GM23248 (cell line): ENCODE data around the gene SOX8. TPM values are rescaled to one million over a fixed set of nuclear protein-coding genes. Genes with fewer than 3 reads are reported as not detected.
A peak's percentile ranks its signal among the peaks of the same experiment; 100 is the strongest.

Experiments used
- DNase-seq: peaks from one replicate; pipeline ENCODE4 v3.0.0-alpha.2; 2015
- H2AFZ ChIP-seq: fragments of 200-600 bp; sonication (generic); 2 replicates; pipeline ENCODE4 v1.6.1; 2016; ENCODE audit warnings: antibody characterized with exemption
- H3F3A ChIP-seq: fragments of 200-600 bp; sonication (generic); 2 replicates; pipeline ENCODE4 v1.6.1; 2016; ENCODE audit warnings: mild to moderate bottlenecking, antibody characterized with exemption, mixed run types; ENCODE audit not compliant: insufficient read depth
- H3K27ac ChIP-seq: fragments of 200-600 bp; sonication (generic); 2 replicates; pipeline ENCODE4 v1.5.1; 2016; ENCODE audit warnings: mild to moderate bottlenecking
- H3K27me3 ChIP-seq: fragments of 200-600 bp; sonication (generic); replicated peaks from 2 replicates; pipeline ENCODE4 v1.6.1; 2016; ENCODE audit warnings: mild to moderate bottlenecking; ENCODE audit not compliant: insufficient read depth
- H3K36me3 ChIP-seq: fragments of 200-600 bp; sonication (generic); 2 replicates; pipeline ENCODE4 v1.6.1; 2016; ENCODE audit warnings: low read depth, mild to moderate bottlenecking
- H3K4me1 ChIP-seq: fragments of 200-600 bp; sonication (generic); 2 replicates; pipeline ENCODE4 v1.6.1; 2016; ENCODE audit warnings: mild to moderate bottlenecking; ENCODE audit not compliant: insufficient read depth
- H3K4me2 ChIP-seq: fragments of 200-600 bp; sonication (generic); one replicate; pipeline ENCODE4 v1.6.1; 2016; ENCODE audit warnings: mild to moderate bottlenecking; ENCODE audit not compliant: unreplicated experiment
- H3K4me3 ChIP-seq: fragments of 200-600 bp; sonication (generic); 2 replicates; pipeline ENCODE4 v1.5.1; 2016; ENCODE audit warnings: mild to moderate bottlenecking
- H3K79me2 ChIP-seq: fragments of 200-600 bp; sonication (generic); 2 replicates; pipeline ENCODE4 v1.6.1; 2016; ENCODE audit warnings: mild to moderate bottlenecking; ENCODE audit not compliant: insufficient read depth
- H3K9ac ChIP-seq: fragments of 200-600 bp; sonication (generic); 2 replicates; pipeline ENCODE4 v1.6.1; 2016; ENCODE audit warnings: mild to moderate bottlenecking
- H3K9me2 ChIP-seq: fragments of 200-600 bp; sonication (generic); 2 replicates; pipeline ENCODE4 v1.6.1; 2016; ENCODE audit warnings: mixed run types, mild to moderate bottlenecking, moderate library complexity; ENCODE audit not compliant: insufficient read depth
- H3K9me3 ChIP-seq: fragments of 200-600 bp; sonication (generic); one replicate; pipeline ENCODE4 v1.6.1; 2017; ENCODE audit warnings: low read depth
- H4K20me1 ChIP-seq: fragments of 200-600 bp; sonication (generic); 2 replicates; pipeline ENCODE4 v1.6.0; 2016; ENCODE audit not compliant: insufficient read depth
- EZH2 ChIP-seq: fragments of 200-600 bp; sonication (generic); IDR thresholded peaks from 2 replicates; pipeline ENCODE4 v1.6.1; 2018; ENCODE audit warnings: antibody characterized with exemption, mild to moderate bottlenecking; ENCODE audit not compliant: insufficient read depth, poor library complexity, severe bottlenecking
- EZH2phosphoT487 ChIP-seq: fragments of 200-600 bp; sonication (generic); IDR thresholded peaks from 2 replicates; pipeline ENCODE4 v1.6.1; 2018; ENCODE audit warnings: antibody characterized with exemption, moderate library complexity, mild to moderate bottlenecking, low read depth; ENCODE audit not compliant: insufficient read depth
- WGBS, 2 experiments: methylation state at CpG; one replicate each; pipeline ENCODE4 v1.1.6; 2015 to 2017; ENCODE audit warnings: low lambda C conversion rate in 2 of 2, low coverage in 1 of 2; ENCODE audit errors: missing lambda C conversion rate in 2 of 2; 5-methylcytosine and 5-hydroxymethylcytosine counted together
- in situ Hi-C: fragments of 300-500 bp; cut with MboI; formaldehyde crosslinking; loops from 2 replicates; pipeline ENCODE4 v1.15.0; 2020
- polyA plus RNA-seq: library from polyadenylated mRNA; unstranded; fragments of >200 nt; fragmentation: Nextera tagmentation; extraction: Ambion mirVana; gene quantifications from 2 replicates; pipeline ENCODE4 v1.2.1, GENCODE V29; 2016
- total RNA-seq: library from RNA; depleted of rRNA; stranded (reverse); fragments of >200 nt; shearing (Covaris generic); gene quantifications from 2 replicates; pipeline ENCODE4 v1.2.3, GENCODE V29; 2014

SOX8 gene
- total and polyA plus RNA-seq, 2 experiments from 2014 or later = 0.15 to 0.43 TPM

DNA sequence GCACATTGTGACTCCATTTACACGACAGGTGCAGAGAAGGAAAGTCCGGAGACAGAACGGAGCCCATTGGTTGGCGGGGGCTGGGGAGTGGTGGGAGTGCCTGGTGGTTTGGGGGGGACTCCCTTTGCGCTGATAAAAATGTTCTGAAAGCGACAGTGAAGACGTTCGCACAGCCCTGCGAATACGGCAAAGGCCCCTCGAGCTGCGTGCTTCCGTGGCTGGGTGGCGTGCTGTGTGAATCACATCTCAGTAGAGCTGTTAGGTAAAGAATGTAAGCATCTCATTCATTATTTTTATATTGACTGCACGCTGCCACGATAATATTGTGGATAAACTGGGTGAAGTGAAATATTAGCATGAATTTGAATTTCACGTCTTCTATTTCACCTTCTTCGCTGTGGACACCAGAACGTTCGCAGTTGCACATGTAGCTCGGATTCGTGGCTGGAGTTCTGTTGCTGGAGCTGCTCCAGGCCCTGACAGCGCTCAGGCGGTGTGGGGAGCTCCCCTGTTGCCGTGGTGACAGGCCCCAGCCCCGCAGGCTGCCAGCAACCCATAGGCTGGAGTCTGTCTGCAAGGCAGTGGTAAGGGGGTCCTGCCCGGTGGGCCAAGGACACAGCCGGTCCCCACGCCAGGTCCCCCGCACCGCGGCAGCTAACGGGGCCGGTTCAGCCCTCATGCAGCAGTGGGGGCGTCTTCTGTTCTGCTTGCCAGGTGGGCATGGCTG is 44.6 kb downstream of the SOX8 start:
- Histone ChIP-seq H2AFZ (no peak overlapping the region), H3K27ac (no peak overlapping the region), H3K79me2 (no peaks in the 10 kb centered on the region), H3K4me1 (no peaks in the 10 kb centered on the region), H3K36me3 (no peaks in the 10 kb centered on the region), H3K4me3 (no peak overlapping the region), H4K20me1 (no peaks in the 10 kb centered on the region), H3K9ac (no peak overlapping the region), H3F3A (no peaks in the 10 kb centered on the region), H3K9me3 (no peaks in the 10 kb centered on the region), H3K9me2 (no peaks in the 10 kb centered on the region), H3K27me3 (peaks cover 26% of the 10 kb centered on the region), H3K4me2 (no peak overlapping the region)
- WGBS, 2 experiments = 50 to 51% methylated on average over 35 of the region's 35 CpGs
- TF ChIP-seq EZH2 (no peak), EZH2phosphoT487 (no peak)
- in situ Hi-C loops = no loop called here
- DNase-seq = no peak

DNA sequence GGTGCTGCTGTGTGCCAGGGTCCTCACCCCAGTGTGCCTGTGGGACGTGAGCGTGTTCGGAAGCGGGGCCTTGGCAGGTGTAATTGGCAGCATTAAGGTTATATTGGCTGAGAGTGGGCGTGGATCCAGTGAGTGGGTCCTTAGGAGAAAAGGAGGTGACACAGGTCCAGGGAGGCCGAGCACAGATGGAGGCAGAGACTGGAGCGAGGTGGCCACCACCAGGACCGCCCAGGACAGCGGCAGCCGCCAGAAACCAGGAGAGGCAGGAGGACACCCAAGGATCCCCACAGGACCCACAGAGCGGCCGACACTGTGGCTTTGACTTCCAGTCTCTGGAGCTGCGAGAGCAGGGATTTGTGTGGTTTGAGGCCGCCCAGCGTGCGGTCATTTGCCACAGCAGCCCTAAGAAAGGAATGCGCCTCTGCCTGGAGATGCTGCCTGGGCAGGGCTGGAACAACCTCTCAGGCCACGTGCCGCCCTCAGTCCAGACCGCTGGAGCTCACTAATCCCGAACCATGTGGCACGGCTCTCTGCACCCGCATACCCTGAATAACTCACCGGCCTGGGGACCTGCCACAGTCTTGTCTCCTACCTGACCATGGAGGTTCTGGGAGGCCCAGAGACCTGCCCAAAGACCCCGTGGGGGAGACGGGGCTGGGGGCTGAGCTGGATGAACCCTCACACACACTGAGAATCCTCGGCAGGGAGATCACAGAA is 45.4 kb downstream of the SOX8 start:
- Histone ChIP-seq H2AFZ (no peak overlapping the region), H3K4me3 (no peak overlapping the region), H3K9ac (no peak overlapping the region), H3K36me3 (no peaks in the 10 kb centered on the region), H3K27ac (no peak overlapping the region), H3K9me2 (no peaks in the 10 kb centered on the region), H3K9me3 (no peaks in the 10 kb centered on the region), H3K27me3 (peaks cover 26% of the 10 kb centered on the region), H3K4me1 (no peaks in the 10 kb centered on the region), H3K79me2 (no peaks in the 10 kb centered on the region), H3F3A (no peaks in the 10 kb centered on the region), H4K20me1 (no peaks in the 10 kb centered on the region), H3K4me2 (no peak overlapping the region)
- 73 to 77% methylated on average over 27 of the region's 27 CpGs for WGBS, 2 experiments
- DNase-seq = no peak
- TF ChIP-seq EZH2 = no peak
- TF ChIP-seq EZH2phosphoT487 = no peak
- in situ Hi-C loops = no loop called here

DNA sequence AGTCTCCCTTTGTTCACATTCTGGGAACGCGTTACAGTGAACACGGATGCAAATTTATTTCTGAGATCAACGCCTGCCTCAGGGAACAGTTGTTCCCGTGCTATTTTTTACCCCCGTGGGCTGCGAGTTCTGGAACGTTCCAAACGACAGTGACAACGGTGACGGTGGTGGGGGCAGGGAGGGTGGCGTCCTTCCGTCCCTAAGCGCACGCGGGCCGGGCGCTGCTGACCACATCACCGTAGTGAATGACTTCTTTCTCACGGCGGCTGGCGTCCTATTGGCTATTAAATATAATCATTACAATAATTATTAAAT is 45.9 kb downstream of the SOX8 start:
- no peak overlapping the region for H2AFZ ChIP-seq
- no peaks in the 10 kb centered on the region for H3K79me2 ChIP-seq
- H3F3A ChIP-seq = no peaks in the 10 kb centered on the region
- no peaks in the 10 kb centered on the region for H3K4me1 ChIP-seq
- no peaks in the 10 kb centered on the region for H3K9me2 ChIP-seq
- H3K9me3 ChIP-seq = no peaks in the 10 kb centered on the region
- no peaks in the 10 kb centered on the region for H3K36me3 ChIP-seq
- no peak overlapping the region for H3K4me3 ChIP-seq
- H3K4me2 ChIP-seq = no peak overlapping the region
- H3K9ac ChIP-seq = no peak overlapping the region
- no peaks in the 10 kb centered on the region for H4K20me1 ChIP-seq
- 71 to 72% methylated on average over 22 of the region's 22 CpGs for WGBS, 2 experiments
- peaks cover 26% of the 10 kb centered on the region for H3K27me3 ChIP-seq
- DNase-seq = no peak
- in situ Hi-C loops = no loop called here
- TF ChIP-seq EZH2 (no peak), EZH2phosphoT487 (no peak)
- no peak overlapping the region for H3K27ac ChIP-seq

DNA sequence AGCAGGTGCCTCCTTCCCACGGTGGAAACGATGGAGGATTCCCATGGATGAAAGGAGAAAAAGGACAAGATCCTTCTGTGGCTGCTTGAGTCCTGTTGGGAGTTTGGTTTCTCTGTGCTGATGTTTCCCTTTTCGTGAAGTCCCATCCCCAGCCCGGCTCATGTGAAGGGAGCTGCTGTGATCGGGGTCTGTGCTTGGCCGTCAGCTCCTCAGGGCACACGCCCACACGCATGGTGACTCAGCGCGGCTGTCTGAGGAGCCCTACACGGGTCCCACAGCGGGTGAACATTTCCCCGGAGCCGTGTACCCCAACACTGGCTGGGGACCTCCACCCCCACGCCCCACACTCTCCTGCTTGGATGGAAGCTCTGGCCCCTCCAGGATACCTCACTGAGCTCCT is 46.5 kb downstream of the SOX8 start:
- Histone ChIP-seq H3K4me3 (no peak overlapping the region), H3K79me2 (no peaks in the 10 kb centered on the region), H2AFZ (no peak overlapping the region), H3K36me3 (no peaks in the 10 kb centered on the region), H3F3A (no peaks in the 10 kb centered on the region), H3K4me2 (no peak overlapping the region), H3K9ac (no peak overlapping the region), H3K9me2 (no peaks in the 10 kb centered on the region), H4K20me1 (no peaks in the 10 kb centered on the region), H3K27me3 (peaks cover 26% of the 10 kb centered on the region), H3K9me3 (no peaks in the 10 kb centered on the region), H3K27ac (no peak overlapping the region), H3K4me1 (no peaks in the 10 kb centered on the region)
- TF ChIP-seq EZH2 = no peak
- 5 to 14% methylated on average over 11 to 15 of the region's 15 CpGs for WGBS, 2 experiments
- in situ Hi-C loops = no loop called here
- peak; percentile 53 for DNase-seq
